Measurements from ENCODE around the gene MARCHF6. TPM values are rescaled to one million over a fixed set of nuclear protein-coding genes. Genes with fewer than 3 reads are reported as not detected.

MARCHF6 gene
- total and polyA plus RNA-seq, 9 of the 15 experiments (the other 6 are each of a cell fraction or from before 2014, with no cell fraction given): 74.1 to 456 (median 116) TPM

- Histone ChIP-seq H3K4me2 (ENCODE audit: insufficient read depth, low read length) (no peak overlapping the region), H3K4me3 (no peak overlapping the region), H3K36me3 (ENCODE audit: control insufficient read depth, insufficient read depth, low read length) (peaks cover 51% of the 10 kb centered on the region), H3K79me2 (ENCODE audit: control insufficient read depth, insufficient read depth, low read length) (peaks cover 94% of the 10 kb centered on the region), H2AFZ (ENCODE audit: low read depth, low read length) (no peak overlapping the region), H3K4me1 (replicated peaks in 1 of 2; ENCODE audit: control insufficient read depth in 2 of 2, insufficient read depth in 2 of 2, low read length in 2 of 2) (peaks cover 7 to 8% of the 10 kb centered on the region in 2 experiments; a peak in 3 of 5 replicates), H3K9ac (ENCODE audit: insufficient read depth in 1 of 2, low read depth in 2 of 2, low read length in 2 of 2) (no peak overlapping the region), H3K9me1 (ENCODE audit: control insufficient read depth, insufficient read depth, low read length) (peaks cover 3% of the 10 kb centered on the region), H3K27ac (ENCODE audit: extremely low read depth, low read depth, low read length) (no peak overlapping the region; the same call in 2 of the 3 replicates), H4K20me1 (replicated peaks; ENCODE audit: control insufficient read depth, insufficient read depth, low read length) (peaks cover 8% of the 10 kb centered on the region), H3K9me3 (replicated peaks; ENCODE audit: control insufficient read depth, insufficient read depth, low read depth, low read length) (0 out of 2 replicates have a peak, but pooled peaks cover 13% of the 10 kb centered on the region), H3K27me3 (ENCODE audit: control insufficient read depth in 2 of 2, insufficient read depth in 2 of 2, low read length in 2 of 2) (no peaks in the 10 kb centered on the region)
- in situ Hi-C loops (cut with MboI): loop anchor here (5.0 kb wide), 1 partner anchor 91 kb away; no protein-coding TSS in a partner anchor
- intact Hi-C loops (cut with micrococcal nuclease): no loop called here
- 94% methylated on average over 8 of the region's 8 CpGs for WGBS (ENCODE audit: insufficient coverage, low coverage, missing lambda C conversion rate)
- ChIA-PET CTCF (ENCODE audit: low intra/inter-chr PET ratio) (no interaction called here), POLR2A (interaction anchor here (1.0 kb wide), 1 partner anchor 9 kb away, joined by 4 read pairs; no protein-coding TSS in a partner anchor)
- no peak for DNase-seq (ENCODE audit: extremely low read depth in 1 of 4, low spot score in 3 of 4)
- no peak for FAIRE-seq
- no TSS peak for BruUV-seq (replicated peaks)
- ATAC-seq: no peak
- TF ChIP-seq MED1 (CRISPR knock-in tag; IDR thresholded peaks at IDR 0.05; ENCODE audit: borderline replicate concordance) (0 out of 2 replicates have a peak, but pooled peaks have one; percentile 19), ZNF561 (CRISPR knock-in tag; conservative IDR thresholded peaks at IDR 0.05) (no peak), ZNF324 (CRISPR knock-in tag; IDR thresholded peaks at IDR 0.05) (no peak), FOXJ3 (CRISPR knock-in tag; IDR thresholded peaks at IDR 0.05) (peak; percentile 64; the same call in 1 of the 2 replicates), PCBP2 (IDR thresholded peaks at IDR 0.05; ENCODE audit: low read depth, low read length, poor library complexity, severe bottlenecking) (no peak), PRMT5 (CRISPR knock-in tag; IDR thresholded peaks at IDR 0.05) (no peak), ETS2 (tag; IDR thresholded peaks at IDR 0.05; ENCODE audit: borderline replicate concordance, poor library complexity, severe bottlenecking) (no peak), PHF21A (IDR thresholded peaks at IDR 0.05; ENCODE audit: borderline replicate concordance, low read depth) (no peak), NCOA1 (IDR thresholded peaks at IDR 0.05; ENCODE audit: low read depth) (no peak), NFRKB (IDR thresholded peaks at IDR 0.05; ENCODE audit: low read depth) (no peak), TRIM24 (IDR thresholded peaks at IDR 0.05) (no peak), CREB3L1 (IDR thresholded peaks at IDR 0.05; ENCODE audit: borderline replicate concordance, low read depth) (no peak), ZNF695 (CRISPR knock-in tag; IDR thresholded peaks at IDR 0.05) (no peak), KDM5B (IDR thresholded peaks at IDR 0.05; ENCODE audit: insufficient replicate concordance, low read depth, low read length) (no peak), MAX (CRISPR knock-in tag; IDR thresholded peaks at IDR 0.05) (peak; percentile 42; the same call in 1 of the 2 replicates), ZNF311 (CRISPR knock-in tag; IDR thresholded peaks at IDR 0.05) (no peak), ZNF165 (CRISPR knock-in tag; IDR thresholded peaks at IDR 0.05; ENCODE audit: borderline replicate concordance) (no peak)
- TF ChIP-seq, protein P1, sequence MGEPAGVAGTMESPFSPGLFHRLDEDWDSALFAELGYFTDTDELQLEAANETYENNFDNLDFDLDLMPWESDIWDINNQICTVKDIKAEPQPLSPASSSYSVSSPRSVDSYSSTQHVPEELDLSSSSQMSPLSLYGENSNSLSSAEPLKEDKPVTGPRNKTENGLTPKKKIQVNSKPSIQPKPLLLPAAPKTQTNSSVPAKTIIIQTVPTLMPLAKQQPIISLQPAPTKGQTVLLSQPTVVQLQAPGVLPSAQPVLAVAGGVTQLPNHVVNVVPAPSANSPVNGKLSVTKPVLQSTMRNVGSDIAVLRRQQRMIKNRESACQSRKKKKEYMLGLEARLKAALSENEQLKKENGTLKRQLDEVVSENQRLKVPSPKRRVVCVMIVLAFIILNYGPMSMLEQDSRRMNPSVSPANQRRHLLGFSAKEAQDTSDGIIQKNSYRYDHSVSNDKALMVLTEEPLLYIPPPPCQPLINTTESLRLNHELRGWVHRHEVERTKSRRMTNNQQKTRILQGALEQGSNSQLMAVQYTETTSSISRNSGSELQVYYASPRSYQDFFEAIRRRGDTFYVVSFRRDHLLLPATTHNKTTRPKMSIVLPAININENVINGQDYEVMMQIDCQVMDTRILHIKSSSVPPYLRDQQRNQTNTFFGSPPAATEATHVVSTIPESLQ (CRISPR knock-in tag; IDR thresholded peaks at IDR 0.05): 0 out of 2 replicates have a peak, but pooled peaks have one; percentile 51
These were observed 19.5 kb downstream of the MARCHF6 start for GRCh38 chr5:10372726-10373709.
